Pons (tissue), 1 donor: Measurements from ENCODE around the gene PPFIBP2.

Experiments used
- DNase-seq: peaks from one replicate; pipeline ENCODE4 v3.0.0-alpha.2; 2016; ENCODE audit warnings: low spot score

PPFIBP2 gene

GRCh38 chr11:7666292-7666866, 152.6 kb downstream of the PPFIBP2 start:
- no peak for DNase-seq

GRCh38 chr11:7667460-7667859, 153.7 kb downstream of the PPFIBP2 start:
- no peak for DNase-seq

- no peak for DNase-seq
Measured at GRCh38 chr11:7668464-7668863, 154.7 kb downstream of the PPFIBP2 start.

- peak; percentile 96 for DNase-seq
Measured at GRCh38 chr11:7668911-7669310, 155.1 kb downstream of the PPFIBP2 start.

- DNase-seq = no peak
Measured at GRCh38 chr11:7670641-7671040, 156.8 kb downstream of the PPFIBP2 start.

- DNase-seq = no peak
Measured at GRCh38 chr11:7671347-7672215, 157.8 kb downstream of the PPFIBP2 start.

GRCh38 chr11:7672276-7672959, 158.6 kb downstream of the PPFIBP2 start:
- no peak for DNase-seq

GRCh38 chr11:7672960-7673723, 159.3 kb downstream of the PPFIBP2 start, which contains the start of gene CYB5R2:
Gene CYB5R2 (minus strand): TSS chr11:7673500. CDS start chr11:7672825, 675 bp downstream.
- no peak for DNase-seq

- no peak for DNase-seq
Measured at GRCh38 chr11:7673724-7674434, 160.1 kb downstream of the PPFIBP2 start.

- DNase-seq = no peak
Measured at GRCh38 chr11:7675631-7676030, 161.8 kb downstream of the PPFIBP2 start.

GRCh38 chr11:7677071-7677470, 163.3 kb downstream of the PPFIBP2 start:
- DNase-seq = no peak

GRCh38 chr11:7677796-7678201, 164.0 kb downstream of the PPFIBP2 start:
- DNase-seq = no peak

GRCh38 chr11:7683571-7683970, 169.8 kb downstream of the PPFIBP2 start:
- no peak for DNase-seq

- no peak for DNase-seq
Measured at GRCh38 chr11:7686761-7687160, 173.0 kb downstream of the PPFIBP2 start.

GRCh38 chr11:7687386-7687785, 173.6 kb downstream of the PPFIBP2 start:
- DNase-seq = no peak

GRCh38 chr11:7688238-7688826, 174.5 kb downstream of the PPFIBP2 start:
- DNase-seq = peak; percentile 55

GRCh38 chr11:7689239-7689638, 175.4 kb downstream of the PPFIBP2 start:
- DNase-seq = no peak

- no peak for DNase-seq
Measured at GRCh38 chr11:7690648-7691047, 176.8 kb downstream of the PPFIBP2 start.

GRCh38 chr11:7691759-7692350, 178.1 kb downstream of the PPFIBP2 start:
- no peak for DNase-seq

- no peak for DNase-seq
Measured at GRCh38 chr11:7692426-7692825, 178.6 kb downstream of the PPFIBP2 start.

- no peak for DNase-seq
Measured at GRCh38 chr11:7694235-7694634, 180.4 kb downstream of the PPFIBP2 start.
